ENCODE data around the gene TMEM238.

- TF ChIP-seq CTCF (conservative IDR thresholded peaks at IDR 0.05; ENCODE audit: low read depth, low read length) (no peak), EZH2 (IDR thresholded peaks at IDR 0.05; ENCODE audit: low read length, unreplicated experiment) (no peak), EZH2phosphoT487 (IDR thresholded peaks at IDR 0.05; ENCODE audit: borderline replicate concordance, low read length) (no peak)
Measured at GRCh38 chr19:55365964-55366363, 18.1 kb downstream of the TMEM238 start.
